Measurements from ENCODE around the gene SMPD3. TPM values are rescaled to one million over a fixed set of nuclear protein-coding genes. Genes with fewer than 3 reads are reported as not detected.

The SMPD3 gene
- total RNA-seq, 1 experiment from 2014 or later = 2.4 TPM

- CTCF ChIA-PET = no interaction called here
- no peaks in the 10 kb centered on the region for H3K36me3 ChIP-seq (ENCODE audit: control insufficient read depth, insufficient read depth, low read length)
- Mint-ChIP-seq H3K36me3 (ENCODE audit: insufficient read depth, unreplicated experiment) (peaks cover 7% of the 10 kb centered on the region), H3K4me1 (ENCODE audit: low read depth, unreplicated experiment) (no peaks in the 10 kb centered on the region), H3K27me3 (ENCODE audit: insufficient read depth, unreplicated experiment) (no peaks in the 10 kb centered on the region), H3K4me3 (ENCODE audit: unreplicated experiment) (no peak overlapping the region), H3K9me3 (ENCODE audit: unreplicated experiment) (no peaks in the 10 kb centered on the region), H3K27ac (ENCODE audit: unreplicated experiment) (no peak overlapping the region)
- no peak for TF ChIP-seq CTCF (IDR thresholded peaks at IDR 0.05; ENCODE audit: insufficient read depth in 1 of 2, low read depth in 1 of 2, low read length in 1 of 2, severe bottlenecking in 1 of 2, unreplicated experiment in 1 of 2)
- H3K9me3 ChIP-seq = no peaks in the 10 kb centered on the region
- H3K4me1 ChIP-seq = no peaks in the 10 kb centered on the region
- POLR2A ChIA-PET = no interaction called here
- H3K4me3 ChIP-seq (ENCODE audit: low read depth, low read length) = no peak overlapping the region
- DNase-seq = peak in 1 of 2 experiments; percentile 18
- H3K27me3 ChIP-seq (replicated peaks; ENCODE audit: control insufficient read depth, insufficient read depth, low read length) = no peaks in the 10 kb centered on the region
- BruUV-seq (replicated peaks) = no TSS peak
- intact Hi-C loops (cut with micrococcal nuclease; ENCODE audit: unreplicated experiment) = no loop called here
These were observed 30.5 kb downstream of the SMPD3 start for GRCh38 chr16:68417711-68418301.

- DNase-seq = peak in 1 of 2 experiments; percentile 23
- no TSS peak for BruUV-seq (replicated peaks)
- no peak for TF ChIP-seq CTCF (IDR thresholded peaks at IDR 0.05; ENCODE audit: insufficient read depth in 1 of 2, low read depth in 1 of 2, low read length in 1 of 2, severe bottlenecking in 1 of 2, unreplicated experiment in 1 of 2)
- Mint-ChIP-seq H3K36me3 (ENCODE audit: insufficient read depth, unreplicated experiment) (peaks cover 7% of the 10 kb centered on the region), H3K4me3 (ENCODE audit: unreplicated experiment) (no peak overlapping the region), H3K9me3 (ENCODE audit: unreplicated experiment) (no peaks in the 10 kb centered on the region), H3K27ac (ENCODE audit: unreplicated experiment) (no peak overlapping the region), H3K27me3 (ENCODE audit: insufficient read depth, unreplicated experiment) (no peaks in the 10 kb centered on the region), H3K4me1 (ENCODE audit: low read depth, unreplicated experiment) (no peaks in the 10 kb centered on the region)
- POLR2A ChIA-PET = no interaction called here
- H3K4me3 ChIP-seq (ENCODE audit: low read depth, low read length) = no peak overlapping the region
- H3K27me3 ChIP-seq (replicated peaks; ENCODE audit: control insufficient read depth, insufficient read depth, low read length) = no peaks in the 10 kb centered on the region
- no peaks in the 10 kb centered on the region for H3K36me3 ChIP-seq (ENCODE audit: control insufficient read depth, insufficient read depth, low read length)
- CTCF ChIA-PET = no interaction called here
- intact Hi-C loops (cut with micrococcal nuclease; ENCODE audit: unreplicated experiment) = no loop called here
- no peaks in the 10 kb centered on the region for H3K4me1 ChIP-seq
- no peaks in the 10 kb centered on the region for H3K9me3 ChIP-seq
These were observed 32.0 kb downstream of the SMPD3 start for GRCh38 chr16:68416057-68417046.

- H3K4me1 ChIP-seq = no peaks in the 10 kb centered on the region
- H3K9me3 ChIP-seq = no peaks in the 10 kb centered on the region
- no TSS peak for BruUV-seq (replicated peaks)
- ChIA-PET POLR2A (no interaction called here), CTCF (no interaction called here)
- H3K9me3 Mint-ChIP-seq (ENCODE audit: unreplicated experiment) = no peaks in the 10 kb centered on the region
- H3K36me3 Mint-ChIP-seq (ENCODE audit: insufficient read depth, unreplicated experiment) = peaks cover 7% of the 10 kb centered on the region
- H3K4me1 Mint-ChIP-seq (ENCODE audit: low read depth, unreplicated experiment) = no peaks in the 10 kb centered on the region
- intact Hi-C loops (cut with micrococcal nuclease; ENCODE audit: unreplicated experiment) = no loop called here
- H3K27me3 ChIP-seq (replicated peaks; ENCODE audit: control insufficient read depth, insufficient read depth, low read length) = no peaks in the 10 kb centered on the region
- H3K27me3 Mint-ChIP-seq (ENCODE audit: insufficient read depth, unreplicated experiment) = no peaks in the 10 kb centered on the region
- peak in 1 of 2 experiments; percentile 16 for DNase-seq
- H3K4me3 Mint-ChIP-seq (ENCODE audit: unreplicated experiment) = no peak overlapping the region
- H3K4me3 ChIP-seq (ENCODE audit: low read depth, low read length) = no peak overlapping the region
- TF ChIP-seq CTCF (IDR thresholded peaks at IDR 0.05; ENCODE audit: insufficient read depth in 1 of 2, low read depth in 1 of 2, low read length in 1 of 2, severe bottlenecking in 1 of 2, unreplicated experiment in 1 of 2) = no peak
- H3K36me3 ChIP-seq (ENCODE audit: control insufficient read depth, insufficient read depth, low read length) = no peaks in the 10 kb centered on the region
- no peak overlapping the region for H3K27ac Mint-ChIP-seq (ENCODE audit: unreplicated experiment)
These were observed 33.7 kb downstream of the SMPD3 start for GRCh38 chr16:68414581-68414980.

Measured in Caco-2 (cell line).